GM12875 (cell line): Measurements from ENCODE around the gene SH3TC1.

Experiments
- H3K4me3 ChIP-seq: one replicate; pipeline ENCODE4 v1.5.1; 2011; ENCODE audit warnings: low read depth, low read length, control low read depth
- CTCF ChIP-seq: IDR thresholded peaks from 2 replicates; pipeline ENCODE4 v1.5.1; 2011; ENCODE audit warnings: low read depth, mild to moderate bottlenecking, control low read depth, inconsistent platforms, low read length, moderate library complexity, borderline replicate concordance; ENCODE audit not compliant: insufficient read depth

SH3TC1 gene

GRCh38 chr4:8283161-8283560 lies 84.1 kb downstream of the SH3TC1 start:
- no peak overlapping the region for H3K4me3 ChIP-seq
- TF ChIP-seq CTCF, result no peak

GRCh38 chr4:8283631-8284121 lies 84.6 kb downstream of the SH3TC1 start:
- H3K4me3 ChIP-seq, result no peak overlapping the region
- no peak for TF ChIP-seq CTCF

- TF ChIP-seq CTCF, result no peak
- no peak overlapping the region for H3K4me3 ChIP-seq
These were observed 85.3 kb downstream of the SH3TC1 start for GRCh38 chr4:8284391-8284790.

- TF ChIP-seq CTCF, result no peak
These were observed 86.3 kb downstream of the SH3TC1 start for GRCh38 chr4:8285143-8285975.

GRCh38 chr4:8285976-8286718 lies 87.1 kb downstream of the SH3TC1 start:
- TF ChIP-seq CTCF, result no peak
- no peak overlapping the region for H3K4me3 ChIP-seq

More at GRCh38 chr4:8285143-8285975, 86.3 kb downstream of the SH3TC1 start:
- no peak overlapping the region for H3K4me3 ChIP-seq

- no peak overlapping the region for H3K4me3 ChIP-seq
- TF ChIP-seq CTCF, result no peak
These were observed 87.7 kb downstream of the SH3TC1 start for GRCh38 chr4:8286719-8287342.
